Neural progenitor cell (in vitro differentiated cells): ENCODE data around the gene METTL1.

ENCODE experiments used
- EZH2 ChIP-seq: fragments of 200-600 bp; sonication (generic); IDR thresholded peaks from 2 replicates; pipeline ENCODE4 v1.6.1; 2017; ENCODE audit warnings: antibody characterized with exemption, mild to moderate bottlenecking, moderate library complexity
- TF ChIP-seq, protein P1 (sequence below): fragments of 200-600 bp; sonication (generic); IDR thresholded peaks from 2 replicates; pipeline ENCODE4 v1.5.1; 2017; ENCODE audit warnings: antibody characterized with exemption, mild to moderate bottlenecking

DNA sequence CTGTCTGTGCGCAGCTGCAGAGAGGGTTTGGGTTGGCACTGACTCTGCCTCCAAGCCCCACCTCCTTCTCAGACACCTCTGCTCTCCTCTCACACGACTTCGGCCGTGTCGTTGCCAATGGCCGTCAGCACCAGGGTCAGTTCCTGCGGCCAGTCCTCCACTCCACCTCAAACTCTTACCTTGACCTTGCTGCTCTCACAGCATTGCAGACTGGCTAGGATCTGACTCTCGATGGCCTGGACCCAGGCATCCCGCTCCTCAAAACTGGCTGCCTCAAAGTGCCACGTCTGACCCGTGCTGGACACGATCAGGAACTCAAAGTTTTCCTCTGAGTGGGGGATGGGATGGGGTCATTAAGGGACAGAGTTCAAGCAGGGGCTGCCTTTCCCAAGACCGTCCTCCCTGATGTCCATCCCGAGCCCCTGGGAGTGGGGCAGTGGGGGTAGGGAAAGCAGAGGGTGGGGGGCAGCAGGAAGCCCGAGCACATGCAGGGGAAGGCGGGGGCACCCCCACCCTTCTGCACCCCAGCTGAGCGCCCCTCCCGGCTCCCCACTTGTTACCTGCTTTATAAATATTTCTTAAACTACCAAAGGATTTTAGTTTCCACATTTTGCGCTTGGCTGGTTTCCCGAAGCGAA, 44.0 kb downstream of the METTL1 start:
- TF ChIP-seq, protein P1, sequence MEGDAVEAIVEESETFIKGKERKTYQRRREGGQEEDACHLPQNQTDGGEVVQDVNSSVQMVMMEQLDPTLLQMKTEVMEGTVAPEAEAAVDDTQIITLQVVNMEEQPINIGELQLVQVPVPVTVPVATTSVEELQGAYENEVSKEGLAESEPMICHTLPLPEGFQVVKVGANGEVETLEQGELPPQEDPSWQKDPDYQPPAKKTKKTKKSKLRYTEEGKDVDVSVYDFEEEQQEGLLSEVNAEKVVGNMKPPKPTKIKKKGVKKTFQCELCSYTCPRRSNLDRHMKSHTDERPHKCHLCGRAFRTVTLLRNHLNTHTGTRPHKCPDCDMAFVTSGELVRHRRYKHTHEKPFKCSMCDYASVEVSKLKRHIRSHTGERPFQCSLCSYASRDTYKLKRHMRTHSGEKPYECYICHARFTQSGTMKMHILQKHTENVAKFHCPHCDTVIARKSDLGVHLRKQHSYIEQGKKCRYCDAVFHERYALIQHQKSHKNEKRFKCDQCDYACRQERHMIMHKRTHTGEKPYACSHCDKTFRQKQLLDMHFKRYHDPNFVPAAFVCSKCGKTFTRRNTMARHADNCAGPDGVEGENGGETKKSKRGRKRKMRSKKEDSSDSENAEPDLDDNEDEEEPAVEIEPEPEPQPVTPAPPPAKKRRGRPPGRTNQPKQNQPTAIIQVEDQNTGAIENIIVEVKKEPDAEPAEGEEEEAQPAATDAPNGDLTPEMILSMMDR, result no peak
- TF ChIP-seq EZH2, result no peak
